CD4-positive, alpha-beta T cell treated with Interleukin-15 for 1 hour (primary cell): Measurements from ENCODE around the gene LYPD6B.

ENCODE experiments used
- DNase-seq: peaks from one replicate; pipeline ENCODE4 v3.0.0-alpha.2; 2020

LYPD6B gene

GRCh38 chr2:149015501-149015900 is 23.0 kb upstream of the LYPD6B start:
- DNase-seq, result no peak

DNA sequence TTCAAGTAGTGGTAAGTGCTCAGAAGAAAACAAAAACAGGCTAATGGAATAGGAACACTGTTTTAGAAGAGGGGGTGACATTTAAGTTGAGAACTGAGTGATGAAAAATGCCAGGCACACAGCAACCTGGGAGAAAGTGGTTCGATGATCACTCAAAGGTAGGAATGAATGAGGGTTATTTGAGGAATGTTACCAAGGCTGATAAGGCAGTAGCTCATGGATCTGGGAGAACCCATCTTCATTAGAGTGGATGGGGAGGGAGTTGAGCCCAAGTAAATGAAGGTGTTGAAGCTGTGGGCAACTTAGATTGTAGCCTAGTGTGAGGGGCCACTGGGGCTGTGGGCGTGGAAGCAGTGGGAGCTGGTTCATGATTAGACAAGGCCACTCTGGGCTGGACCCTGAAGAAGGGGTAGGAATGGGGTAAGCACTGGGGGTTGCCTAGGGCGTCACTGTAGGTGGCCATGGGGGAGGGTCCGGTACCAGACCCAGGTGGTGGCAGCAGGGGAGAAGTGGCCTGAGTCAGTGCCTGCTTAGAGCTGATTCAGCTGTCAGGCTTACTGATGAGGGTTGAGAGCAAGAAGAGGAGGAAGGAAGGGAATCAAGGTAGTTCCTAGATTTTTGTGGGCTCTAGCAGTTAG is 22.5 kb upstream of the LYPD6B start:
- DNase-seq, result no peak

GRCh38 chr2:149017116-149017985 is 21.1 kb upstream of the LYPD6B start:
- peak; percentile 59 for DNase-seq

DNA sequence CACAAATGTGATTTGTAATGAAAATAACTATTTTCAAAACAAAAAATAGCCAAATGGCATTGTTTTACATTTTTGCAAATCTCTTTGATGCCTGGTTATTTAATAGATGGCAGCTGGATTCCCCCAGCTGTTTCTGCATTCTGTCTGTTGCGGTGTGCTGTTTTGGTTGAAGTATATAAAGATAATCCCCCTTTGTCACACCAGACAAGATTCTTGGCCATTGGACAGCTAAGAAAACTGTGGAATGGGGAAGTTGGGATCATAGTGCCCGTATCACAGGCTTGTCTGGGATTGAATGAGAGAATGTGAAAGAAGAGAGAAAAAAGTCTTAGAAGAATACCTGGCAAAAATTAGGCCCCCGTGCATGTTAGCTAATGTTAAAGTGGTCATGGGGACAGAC is 19.5 kb upstream of the LYPD6B start:
- DNase-seq, result no peak

- no peak for DNase-seq
Observed at GRCh38 chr2:149019768-149020167, 18.7 kb upstream of the LYPD6B start.

DNA sequence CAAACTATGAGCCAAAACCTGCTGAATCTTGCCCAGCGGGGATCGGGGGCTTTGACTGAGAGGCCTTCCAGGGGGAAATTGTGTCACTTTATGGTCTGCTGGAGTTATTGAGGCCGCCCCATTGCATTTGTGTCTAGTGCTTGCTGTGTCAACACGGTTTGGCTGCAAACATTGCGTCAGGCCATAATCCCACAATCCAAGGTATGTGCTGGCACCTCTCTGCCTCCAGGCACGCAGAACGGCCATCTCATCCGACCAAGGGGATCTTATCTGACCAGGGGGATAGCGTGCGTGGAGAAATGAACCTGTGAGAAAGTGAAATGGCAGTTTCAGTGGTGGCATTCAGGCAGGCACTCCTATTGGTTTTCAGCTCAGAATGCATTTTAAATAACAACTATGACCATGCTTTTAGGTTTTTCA is 18.1 kb upstream of the LYPD6B start:
- DNase-seq, result no peak

DNA sequence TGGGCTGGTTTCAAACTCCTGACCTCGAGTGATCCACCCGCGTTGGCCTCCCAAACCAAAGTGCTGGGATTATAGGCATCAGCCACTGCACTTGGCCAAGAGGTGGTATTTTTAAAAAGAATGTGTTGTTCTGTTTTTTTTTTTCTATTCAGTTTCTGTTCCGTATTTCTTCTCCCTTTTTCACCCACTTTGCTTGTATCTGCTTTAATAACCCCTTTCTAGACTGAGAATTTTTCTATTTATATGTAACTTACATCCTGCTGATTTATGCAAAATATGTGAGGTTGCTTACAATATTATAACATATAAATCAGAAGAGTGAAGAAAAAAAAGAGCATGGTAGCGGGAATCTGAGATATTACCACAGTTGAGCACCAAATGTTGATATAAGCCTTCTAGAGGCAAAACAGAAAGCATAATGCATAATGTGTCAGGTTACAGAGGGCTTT is 17.2 kb upstream of the LYPD6B start:
- DNase-seq, result no peak

GRCh38 chr2:149021761-149022160 is 16.7 kb upstream of the LYPD6B start:
- no peak for DNase-seq

DNA sequence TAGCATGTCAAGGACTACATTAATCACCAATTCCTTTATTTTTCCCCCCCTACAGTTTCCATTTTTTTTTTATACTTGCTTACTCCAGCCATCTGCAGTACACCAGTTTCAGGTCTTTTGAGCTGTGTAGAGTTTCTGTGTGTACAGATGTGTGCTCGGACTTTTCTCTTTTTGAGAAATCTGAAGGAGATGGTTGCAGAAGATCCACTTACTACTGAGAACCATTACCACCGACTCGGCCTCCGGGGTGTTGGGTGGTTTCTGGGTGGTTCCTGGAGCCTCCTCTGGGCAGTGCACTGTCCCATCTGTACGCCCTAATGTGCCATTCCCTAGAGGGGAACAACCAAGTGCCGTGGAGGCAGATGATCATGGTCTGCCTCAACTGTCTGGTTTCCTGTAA is 15.4 kb upstream of the LYPD6B start:
- DNase-seq, result no peak

- no peak for DNase-seq
Observed at GRCh38 chr2:149027590-149028250, 10.8 kb upstream of the LYPD6B start.

DNA sequence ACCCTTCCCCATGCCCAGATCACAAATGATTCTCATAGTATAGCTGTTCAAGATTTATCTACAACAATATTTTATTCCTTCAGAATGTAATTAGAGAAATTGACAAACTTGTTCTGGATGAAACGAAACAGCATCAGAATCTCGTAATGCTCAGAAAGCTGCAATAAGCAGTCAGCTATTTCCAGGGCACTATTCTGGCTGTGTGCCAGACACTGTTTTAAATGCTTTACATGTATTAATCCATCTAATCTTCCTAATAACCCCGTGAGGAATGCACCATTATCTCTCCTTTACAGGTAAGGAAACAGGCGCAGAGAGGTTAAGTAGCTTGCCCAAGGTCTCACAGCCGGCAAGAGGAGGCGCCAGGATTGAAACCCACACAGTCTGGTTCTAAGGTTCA is 10.1 kb upstream of the LYPD6B start:
- DNase-seq, result no peak

GRCh38 chr2:149028891-149029290 is 9.6 kb upstream of the LYPD6B start:
- no peak for DNase-seq

GRCh38 chr2:149029307-149029965 is 9.1 kb upstream of the LYPD6B start:
- no peak for DNase-seq

DNA sequence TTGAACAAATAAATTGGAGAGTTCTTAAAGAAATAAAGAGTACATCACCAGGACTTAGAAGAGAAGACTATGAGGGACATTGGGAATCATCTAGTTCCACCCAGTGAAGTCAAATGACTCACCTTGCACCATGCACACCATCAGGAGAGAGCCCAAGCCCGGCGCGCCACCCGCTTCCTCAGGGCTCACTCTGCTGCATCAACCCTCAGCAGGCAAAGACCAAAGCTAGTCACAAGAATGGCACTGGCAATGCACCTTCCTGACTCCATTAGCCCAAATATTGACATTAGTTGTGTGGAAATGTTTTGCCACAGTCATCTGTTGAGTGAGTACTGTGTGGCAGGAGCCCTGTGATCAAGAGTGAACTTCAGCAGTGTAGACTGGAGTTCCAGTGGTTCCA is 7.1 kb upstream of the LYPD6B start:
- no peak for DNase-seq

GRCh38 chr2:149033716-149034115 is 4.8 kb upstream of the LYPD6B start:
- no peak for DNase-seq

GRCh38 chr2:149034406-149034805 is 4.1 kb upstream of the LYPD6B start:
- DNase-seq, result no peak

DNA sequence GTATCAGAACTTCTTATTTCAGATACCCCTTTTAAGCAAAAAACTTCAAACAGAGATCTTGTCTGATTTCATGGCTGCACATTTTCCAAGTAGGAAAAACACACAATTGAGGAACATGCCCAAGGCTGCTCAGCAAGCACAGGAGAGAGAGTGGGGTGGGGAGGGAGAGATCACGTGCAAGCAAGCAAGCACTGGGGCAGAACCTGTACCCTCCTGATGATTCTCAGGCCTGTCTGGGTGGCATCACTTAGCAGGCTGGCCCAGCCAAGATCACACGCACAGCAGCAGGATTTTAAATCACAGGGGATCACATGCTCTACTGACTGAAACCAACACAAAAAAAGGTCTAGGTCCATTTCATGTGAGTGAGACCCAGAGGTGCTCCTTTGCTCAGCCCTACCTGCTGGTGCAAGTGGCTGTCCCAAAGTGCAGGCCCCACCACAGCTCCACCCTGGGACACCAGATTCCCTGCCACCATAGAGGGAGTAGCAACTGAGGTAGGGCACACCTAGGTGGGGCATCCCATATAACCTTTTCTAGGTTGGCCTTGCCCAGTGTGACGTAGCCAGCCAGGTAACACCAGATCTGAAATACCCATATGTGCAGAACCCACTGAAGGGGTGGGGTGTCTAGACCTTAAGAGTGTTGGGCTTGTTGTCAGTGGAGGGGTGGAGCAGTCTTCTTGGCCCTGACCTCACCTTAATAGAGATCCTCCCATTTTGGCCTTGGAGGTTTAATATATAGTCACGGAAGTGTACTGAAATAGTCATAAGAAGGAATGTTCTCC is 1.8 kb upstream of the LYPD6B start:
- no peak for DNase-seq

DNA sequence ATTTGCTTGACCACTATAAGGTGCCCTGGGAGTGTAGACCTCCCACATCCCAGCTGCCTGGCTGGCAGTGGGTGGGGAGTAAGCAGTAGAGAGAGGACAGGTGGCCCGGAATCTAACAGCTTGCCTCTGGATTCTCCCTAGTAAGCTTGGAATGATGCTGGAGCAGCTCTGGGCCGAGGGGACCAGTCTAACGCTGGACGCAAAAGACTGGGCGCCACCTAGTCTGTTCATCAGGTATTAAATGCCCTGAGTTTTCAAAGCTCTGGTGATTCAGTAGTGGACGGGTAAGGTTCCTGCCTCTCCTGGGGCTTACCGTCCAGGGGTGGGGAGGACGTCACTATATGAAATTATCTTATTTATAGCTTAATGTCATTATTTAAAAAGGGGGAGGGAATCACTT is 648 bp upstream of the LYPD6B start:
- DNase-seq, result no peak

DNA sequence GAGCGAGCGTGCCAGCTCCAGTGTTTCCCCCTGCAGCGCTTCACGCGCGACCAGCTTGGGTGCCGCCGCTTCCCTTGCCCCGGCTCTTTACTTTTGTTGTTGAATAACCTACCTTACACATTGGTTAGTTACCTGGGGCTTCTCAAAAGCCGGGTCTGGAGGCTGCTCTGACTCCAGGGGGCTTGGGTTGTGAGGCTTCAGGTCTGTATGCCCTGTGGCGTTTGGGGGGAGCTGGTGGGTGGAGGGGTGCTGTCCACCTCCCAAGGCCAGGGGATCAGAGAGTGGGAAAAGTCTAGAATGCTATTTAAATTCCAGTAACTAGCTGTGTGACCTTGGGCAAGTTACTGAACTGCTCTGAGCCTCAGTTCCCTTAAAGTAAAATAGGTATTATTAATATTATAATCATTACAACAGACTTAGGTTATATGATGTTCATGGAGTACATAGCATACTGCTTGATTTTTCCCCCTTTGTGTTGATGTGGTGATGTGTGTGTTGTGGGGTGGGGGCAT is 770 bp downstream of the LYPD6B start:
- DNase-seq, result no peak

- DNase-seq, result no peak
Observed at GRCh38 chr2:149040451-149040850, 2.0 kb downstream of the LYPD6B start.

- no peak for DNase-seq
Observed at GRCh38 chr2:149041482-149041881, 3.0 kb downstream of the LYPD6B start.

DNA sequence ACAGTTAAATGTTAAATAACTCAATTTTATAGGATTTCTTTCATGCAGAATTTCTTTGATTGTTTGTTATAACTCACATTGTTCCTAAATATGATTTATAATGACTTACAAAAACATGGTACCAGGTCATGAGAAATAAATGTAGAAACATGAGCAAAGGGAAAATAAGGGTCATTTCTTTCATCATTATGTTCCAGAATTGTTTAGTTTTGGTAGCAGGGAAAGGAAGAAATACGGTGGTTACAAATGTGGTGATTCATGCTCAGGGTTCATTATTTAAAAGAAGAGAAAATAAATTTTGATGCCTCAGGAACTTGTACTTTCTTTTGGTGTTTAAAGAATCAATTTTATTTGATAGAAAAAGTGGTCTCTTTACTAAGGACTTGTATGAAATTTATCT is 4.4 kb downstream of the LYPD6B start:
- DNase-seq, result no peak
